Measurements from ENCODE around the gene CEP85.

The CEP85 gene

GRCh38 chr1:26265405-26265804 lies 31.4 kb downstream of the CEP85 start:
- FAIRE-seq: no peak
- TF ChIP-seq TAF1 (IDR thresholded peaks at IDR 0.05; ENCODE audit: borderline replicate concordance, low read depth, low read length): no peak
- no peak for TF ChIP-seq POLR2A (IDR thresholded peaks at IDR 0.05; ENCODE audit: low read depth, low read length)
- TF ChIP-seq POLR2AphosphoS5 (IDR thresholded peaks at IDR 0.05; ENCODE audit: low read depth, low read length): no peak
- no peak for DNase-seq (ENCODE audit: insufficient read length)

- TF ChIP-seq POLR2A (IDR thresholded peaks at IDR 0.05; ENCODE audit: low read depth, low read length) (no peak), POLR2AphosphoS5 (IDR thresholded peaks at IDR 0.05; ENCODE audit: low read depth, low read length) (no peak), TAF1 (IDR thresholded peaks at IDR 0.05; ENCODE audit: borderline replicate concordance, low read depth, low read length) (no peak)
- FAIRE-seq (peak; percentile 63), DNase-seq (ENCODE audit: insufficient read length) (no peak)
Measured at GRCh38 chr1:26268290-26269197, 34.5 kb downstream of the CEP85 start.

- no peak for FAIRE-seq
Measured at GRCh38 chr1:26269198-26269550, 35.2 kb downstream of the CEP85 start.

GRCh38 chr1:26274801-26275425 lies 40.9 kb downstream of the CEP85 start:
- DNase-seq (ENCODE audit: insufficient read length): no peak
- no peak for TF ChIP-seq POLR2AphosphoS5 (IDR thresholded peaks at IDR 0.05; ENCODE audit: low read depth, low read length)
- no peak for TF ChIP-seq TAF1 (IDR thresholded peaks at IDR 0.05; ENCODE audit: borderline replicate concordance, low read depth, low read length)
- no peak for TF ChIP-seq POLR2A (IDR thresholded peaks at IDR 0.05; ENCODE audit: low read depth, low read length)
- FAIRE-seq: no peak

More at GRCh38 chr1:26269198-26269550, 35.2 kb downstream of the CEP85 start:
- TF ChIP-seq POLR2A (IDR thresholded peaks at IDR 0.05; ENCODE audit: low read depth, low read length) (no peak), POLR2AphosphoS5 (IDR thresholded peaks at IDR 0.05; ENCODE audit: low read depth, low read length) (no peak), TAF1 (IDR thresholded peaks at IDR 0.05; ENCODE audit: borderline replicate concordance, low read depth, low read length) (no peak)
- DNase-seq (ENCODE audit: insufficient read length): no peak

GRCh38 chr1:26275580-26276431 lies 41.8 kb downstream of the CEP85 start:
- FAIRE-seq (peak; percentile 66), DNase-seq (ENCODE audit: insufficient read length) (peak; percentile 62)
- TF ChIP-seq POLR2AphosphoS5 (IDR thresholded peaks at IDR 0.05; ENCODE audit: low read depth, low read length) (no peak), TAF1 (IDR thresholded peaks at IDR 0.05; ENCODE audit: borderline replicate concordance, low read depth, low read length) (no peak), POLR2A (IDR thresholded peaks at IDR 0.05; ENCODE audit: low read depth, low read length) (no peak)

- TF ChIP-seq TAF1 (IDR thresholded peaks at IDR 0.05; ENCODE audit: borderline replicate concordance, low read depth, low read length) (no peak), POLR2A (IDR thresholded peaks at IDR 0.05; ENCODE audit: low read depth, low read length) (no peak), POLR2AphosphoS5 (IDR thresholded peaks at IDR 0.05; ENCODE audit: low read depth, low read length) (no peak)
- DNase-seq (ENCODE audit: insufficient read length) (no peak), FAIRE-seq (no peak)
Measured at GRCh38 chr1:26276432-26276838, 42.4 kb downstream of the CEP85 start.

GRCh38 chr1:26277261-26277661 lies 43.3 kb downstream of the CEP85 start:
- DNase-seq (ENCODE audit: insufficient read length): no peak
- no peak for FAIRE-seq
- TF ChIP-seq POLR2A (IDR thresholded peaks at IDR 0.05; ENCODE audit: low read depth, low read length): no peak
- no peak for TF ChIP-seq TAF1 (IDR thresholded peaks at IDR 0.05; ENCODE audit: borderline replicate concordance, low read depth, low read length)
- no peak for TF ChIP-seq POLR2AphosphoS5 (IDR thresholded peaks at IDR 0.05; ENCODE audit: low read depth, low read length)

- FAIRE-seq: no peak
- TF ChIP-seq TAF1 (IDR thresholded peaks at IDR 0.05; ENCODE audit: borderline replicate concordance, low read depth, low read length): no peak
- no peak for TF ChIP-seq POLR2A (IDR thresholded peaks at IDR 0.05; ENCODE audit: low read depth, low read length)
- TF ChIP-seq POLR2AphosphoS5 (IDR thresholded peaks at IDR 0.05; ENCODE audit: low read depth, low read length): no peak
- DNase-seq (ENCODE audit: insufficient read length): no peak
Measured at GRCh38 chr1:26277719-26278118, 43.7 kb downstream of the CEP85 start.

- FAIRE-seq: no peak
- DNase-seq (ENCODE audit: insufficient read length): no peak
- TF ChIP-seq POLR2AphosphoS5 (IDR thresholded peaks at IDR 0.05; ENCODE audit: low read depth, low read length) (no peak), POLR2A (IDR thresholded peaks at IDR 0.05; ENCODE audit: low read depth, low read length) (no peak), TAF1 (IDR thresholded peaks at IDR 0.05; ENCODE audit: borderline replicate concordance, low read depth, low read length) (no peak)
Measured at GRCh38 chr1:26278303-26278702, 44.3 kb downstream of the CEP85 start.

- FAIRE-seq: no peak
- DNase-seq (ENCODE audit: insufficient read length): no peak
- TF ChIP-seq POLR2A (IDR thresholded peaks at IDR 0.05; ENCODE audit: low read depth, low read length): no peak
- peak; percentile 4; the same call in 1 of the 2 replicates for TF ChIP-seq POLR2AphosphoS5 (IDR thresholded peaks at IDR 0.05; ENCODE audit: low read depth, low read length)
- no peak for TF ChIP-seq TAF1 (IDR thresholded peaks at IDR 0.05; ENCODE audit: borderline replicate concordance, low read depth, low read length)
Measured at GRCh38 chr1:26278724-26279455, 44.9 kb downstream of the CEP85 start.

Measured in GM12892 (cell line).